G401.6 (cell line): Measurements from ENCODE around the gene LGI1.

ENCODE experiments used
- FAIRE-seq: peaks from 2 replicates; lab custom pipeline; 2012; peaks lifted over from hg19 to GRCh38; lab: Jason Lieb, UNC

Gene LGI1

GRCh38 chr10:93755443-93756116 is 2.2 kb upstream of the LGI1 start:
- FAIRE-seq, result peak; percentile 51

- peak; percentile 39 for FAIRE-seq
Observed at GRCh38 chr10:93756118-93756517, 1.6 kb upstream of the LGI1 start.

GRCh38 chr10:93757136-93757535 is 600 bp upstream of the LGI1 start:
- peak; percentile 95 for FAIRE-seq

- no peak for FAIRE-seq
Observed at GRCh38 chr10:93758508-93758885, 761 bp downstream of the LGI1 start.

- FAIRE-seq, result no peak
Observed at GRCh38 chr10:93758891-93759410, 1.2 kb downstream of the LGI1 start.

GRCh38 chr10:93760490-93760889 is 2.8 kb downstream of the LGI1 start:
- FAIRE-seq, result no peak

GRCh38 chr10:93762979-93763391 is 5.2 kb downstream of the LGI1 start:
- no peak for FAIRE-seq

- no peak for FAIRE-seq
Observed at GRCh38 chr10:93766918-93767317, 9.2 kb downstream of the LGI1 start.

- FAIRE-seq, result no peak
Observed at GRCh38 chr10:93767724-93768399, 10.1 kb downstream of the LGI1 start.

GRCh38 chr10:93768892-93769291 is 11.2 kb downstream of the LGI1 start:
- no peak for FAIRE-seq

- no peak for FAIRE-seq
Observed at GRCh38 chr10:93771354-93771753, 13.6 kb downstream of the LGI1 start.

- no peak for FAIRE-seq
Observed at GRCh38 chr10:93773120-93773519, 15.4 kb downstream of the LGI1 start.

- no peak for FAIRE-seq
Observed at GRCh38 chr10:93773705-93774104, 16.0 kb downstream of the LGI1 start.

GRCh38 chr10:93775356-93775755 is 17.6 kb downstream of the LGI1 start:
- no peak for FAIRE-seq

- no peak for FAIRE-seq
Observed at GRCh38 chr10:93777092-93777491, 19.4 kb downstream of the LGI1 start.

GRCh38 chr10:93784059-93784458 is 26.3 kb downstream of the LGI1 start:
- FAIRE-seq, result no peak

- FAIRE-seq, result peak; percentile 42
Observed at GRCh38 chr10:93788413-93789208, 30.9 kb downstream of the LGI1 start.

GRCh38 chr10:93790439-93790838 is 32.7 kb downstream of the LGI1 start:
- peak; percentile 99 for FAIRE-seq

GRCh38 chr10:93796167-93796566 is 38.4 kb downstream of the LGI1 start:
- FAIRE-seq, result no peak

GRCh38 chr10:93797825-93798224 is 40.1 kb downstream of the LGI1 start:
- FAIRE-seq, result no peak

- FAIRE-seq, result no peak
Observed at GRCh38 chr10:93799155-93799708, 41.5 kb downstream of the LGI1 start.

- FAIRE-seq, result no peak
Observed at GRCh38 chr10:93804200-93804599, 46.5 kb downstream of the LGI1 start.

- FAIRE-seq, result no peak
Observed at GRCh38 chr10:93806903-93807302, 49.2 kb downstream of the LGI1 start.
